ENCODE data around the gene ASIC1.

The ASIC1 gene

GRCh38 chr12:50104417-50105366 lies 47.3 kb downstream of the ASIC1 start:
- DNase-seq (ENCODE audit: low read depth) = no peak
- H3K4me3 ChIP-seq (ENCODE audit: low read depth, low read length) = no peak overlapping the region

DNA sequence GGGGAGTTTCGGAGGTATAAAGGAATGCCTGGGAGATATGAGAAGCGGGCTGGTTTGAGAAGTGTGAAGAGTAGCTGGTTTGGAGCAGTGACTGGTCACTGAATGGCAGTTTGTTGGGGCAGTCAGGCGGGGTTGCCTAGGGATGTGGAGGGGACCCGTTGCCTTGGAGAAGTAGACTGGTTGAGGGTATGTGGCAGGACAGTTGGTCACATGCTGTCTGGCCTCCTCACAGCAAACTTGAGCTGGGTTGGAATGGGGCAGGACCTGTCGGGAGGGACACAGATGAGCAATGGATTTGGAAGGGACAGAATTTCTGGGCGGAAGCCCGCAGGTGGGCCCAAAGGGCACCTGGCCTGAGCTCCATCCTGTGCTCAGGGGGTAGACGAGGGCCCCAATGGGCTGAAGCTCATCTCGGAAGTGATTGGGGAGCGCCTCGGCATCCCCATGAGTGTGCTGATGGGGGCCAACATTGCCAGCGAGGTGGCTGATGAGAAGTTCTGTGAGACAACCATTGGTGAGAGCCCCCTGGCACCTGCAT lies 48.6 kb downstream of the ASIC1 start:
- no peak for TF ChIP-seq CTCF (conservative IDR thresholded peaks at IDR 0.05; ENCODE audit: low read depth, low read length)
- H3K4me3 ChIP-seq (ENCODE audit: low read depth, low read length) = no peak overlapping the region
- no peak for DNase-seq (ENCODE audit: low read depth)

More at GRCh38 chr12:50104417-50105366, 47.3 kb downstream of the ASIC1 start:
- TF ChIP-seq CTCF (conservative IDR thresholded peaks at IDR 0.05; ENCODE audit: low read depth, low read length) = no peak

DNA sequence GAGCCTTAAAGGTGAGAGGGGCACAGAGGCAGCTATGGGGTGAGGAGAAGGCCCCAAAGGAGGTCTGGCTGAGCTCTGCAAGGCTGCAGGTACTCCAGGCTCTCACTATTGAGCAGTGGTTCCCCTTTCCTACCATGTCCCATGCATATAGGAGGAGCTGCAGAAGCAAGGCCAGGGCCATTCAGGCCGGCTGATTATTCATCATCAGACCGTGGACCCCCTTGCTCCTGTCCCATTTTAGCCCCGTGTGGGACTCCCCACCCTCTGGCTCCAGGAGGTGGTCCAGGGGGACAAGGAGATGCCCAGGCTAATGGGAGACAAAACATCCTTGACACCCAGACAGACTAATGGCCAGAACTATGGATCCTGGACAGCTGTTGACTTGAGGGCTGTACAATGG lies 49.5 kb downstream of the ASIC1 start:
- no peak for TF ChIP-seq CTCF (conservative IDR thresholded peaks at IDR 0.05; ENCODE audit: low read depth, low read length)
- no peak overlapping the region for H3K4me3 ChIP-seq (ENCODE audit: low read depth, low read length)
- no peak for DNase-seq (ENCODE audit: low read depth)

GRCh38 chr12:50107416-50108268 lies 50.2 kb downstream of the ASIC1 start:
- DNase-seq (ENCODE audit: low read depth) = no peak
- no peak for TF ChIP-seq CTCF (conservative IDR thresholded peaks at IDR 0.05; ENCODE audit: low read depth, low read length)
- no peak overlapping the region for H3K4me3 ChIP-seq (ENCODE audit: low read depth, low read length)

DNA sequence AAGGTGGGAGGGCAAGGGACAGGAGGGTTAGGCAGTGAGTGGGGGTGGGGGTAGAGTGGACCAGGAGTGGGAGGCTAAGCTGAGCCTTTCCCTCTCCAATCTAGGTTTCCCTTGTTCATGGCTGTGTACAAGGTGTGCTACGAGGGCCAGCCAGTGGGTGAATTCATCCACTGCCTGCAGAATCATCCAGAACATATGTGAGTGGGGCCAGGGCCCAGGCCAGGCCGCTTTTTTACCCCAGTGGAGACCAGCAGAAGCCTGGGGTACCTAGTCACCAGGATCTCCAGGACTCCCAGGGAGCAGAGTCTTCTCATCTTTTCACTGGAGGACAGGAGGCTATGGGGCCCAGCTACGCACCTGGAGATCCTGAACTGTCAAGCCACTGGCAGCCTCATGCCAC lies 51.9 kb downstream of the ASIC1 start:
- no peak for TF ChIP-seq CTCF (conservative IDR thresholded peaks at IDR 0.05; ENCODE audit: low read depth, low read length)
- no peak overlapping the region for H3K4me3 ChIP-seq (ENCODE audit: low read depth, low read length)
- no peak for DNase-seq (ENCODE audit: low read depth)

- H3K4me3 ChIP-seq (ENCODE audit: low read depth, low read length) = no peak overlapping the region
- no peak for DNase-seq (ENCODE audit: low read depth)
- TF ChIP-seq CTCF (conservative IDR thresholded peaks at IDR 0.05; ENCODE audit: low read depth, low read length) = no peak
Observed at GRCh38 chr12:50110127-50110761, 52.8 kb downstream of the ASIC1 start.
